GM21390 (cell line): ENCODE results near the gene RAB11FIP5.
"Not testable (repeated sequence)": the region's sequence is repeated elsewhere in the genome, so short reads cannot be mapped to it uniquely, and the experiment has no call there.

Source experiments
- ATAC-seq: cut with Tn5 transposase; IDR thresholded peaks from one replicate; pipeline ENCODE4 v1.9.1; 2021; ENCODE audit not compliant: unreplicated experiment

RAB11FIP5 gene

GRCh38 chr2:73112913-73113854 lies at the start of gene RAB11FIP5:
Gene RAB11FIP5, minus strand, starts transcription at chr2:73112948. Its CDS starts 171 bp downstream, at chr2:73112777.
- peak; percentile 62 for ATAC-seq

GRCh38 chr2:73156539-73157124 lies 43.9 kb upstream of the RAB11FIP5 start:
- no peak for ATAC-seq

- ATAC-seq = no peak
Measured at GRCh38 chr2:73142937-73143336, 30.2 kb upstream of the RAB11FIP5 start.

GRCh38 chr2:73141896-73142295 lies 29.1 kb upstream of the RAB11FIP5 start:
- no peak for ATAC-seq

GRCh38 chr2:73135236-73135635 lies 22.5 kb upstream of the RAB11FIP5 start:
- ATAC-seq = no peak

- ATAC-seq = no peak
Measured at GRCh38 chr2:73134471-73134870, 21.7 kb upstream of the RAB11FIP5 start.

GRCh38 chr2:73133566-73134197 lies 20.9 kb upstream of the RAB11FIP5 start:
- no peak for ATAC-seq

GRCh38 chr2:73131807-73132206 lies 19.1 kb upstream of the RAB11FIP5 start:
- no peak for ATAC-seq

- ATAC-seq = no peak
Measured at GRCh38 chr2:73130790-73131189, 18.0 kb upstream of the RAB11FIP5 start.

- ATAC-seq = no peak
Measured at GRCh38 chr2:73128841-73129535, 16.2 kb upstream of the RAB11FIP5 start.

- no peak for ATAC-seq
Measured at GRCh38 chr2:73122536-73122935, 9.8 kb upstream of the RAB11FIP5 start.

- ATAC-seq = not testable (repeated sequence)
Measured at GRCh38 chr2:73119611-73120239, 7.0 kb upstream of the RAB11FIP5 start.

- no peak for ATAC-seq
Measured at GRCh38 chr2:73117441-73117840, 4.7 kb upstream of the RAB11FIP5 start.

GRCh38 chr2:73116182-73116960 lies 3.6 kb upstream of the RAB11FIP5 start:
- ATAC-seq = no peak

- ATAC-seq = no peak
Measured at GRCh38 chr2:73114273-73114867, 1.6 kb upstream of the RAB11FIP5 start.

GRCh38 chr2:73112026-73112912 lies 479 bp downstream of the RAB11FIP5 start:
- ATAC-seq = peak; percentile 23

- ATAC-seq = no peak
Measured at GRCh38 chr2:73111073-73112025, 1.4 kb downstream of the RAB11FIP5 start.
